IPS-15b (cell line): Measurements from ENCODE around the gene DNAJC2.
A peak's percentile ranks its signal among the peaks of the same experiment; 100 is the strongest.

Experiments used
- H3K27me3 ChIP-seq: one replicate; pipeline ENCODE4 v1.6.1; 2013; ENCODE audit warnings: low read length; ENCODE audit not compliant: control insufficient read depth, insufficient read depth
- H3K36me3 ChIP-seq: one replicate; pipeline ENCODE4 v1.6.1; 2013; ENCODE audit warnings: low read length; ENCODE audit not compliant: control insufficient read depth, insufficient read depth
- H3K4me1 ChIP-seq: one replicate; pipeline ENCODE4 v1.6.1; 2013; ENCODE audit warnings: mild to moderate bottlenecking, low read length; ENCODE audit not compliant: control insufficient read depth, insufficient read depth
- H3K4me3 ChIP-seq: one replicate; pipeline ENCODE4 v1.5.1; 2013; ENCODE audit warnings: low read depth, low read length
- H3K9ac ChIP-seq: one replicate; pipeline ENCODE4 v1.6.1; 2013; ENCODE audit warnings: low read depth, mild to moderate bottlenecking, low read length
- H3K9me3 ChIP-seq: one replicate; pipeline ENCODE4 v1.6.1; 2013; ENCODE audit warnings: mild to moderate bottlenecking, low read length; ENCODE audit not compliant: control insufficient read depth, insufficient read depth

Gene DNAJC2

DNA sequence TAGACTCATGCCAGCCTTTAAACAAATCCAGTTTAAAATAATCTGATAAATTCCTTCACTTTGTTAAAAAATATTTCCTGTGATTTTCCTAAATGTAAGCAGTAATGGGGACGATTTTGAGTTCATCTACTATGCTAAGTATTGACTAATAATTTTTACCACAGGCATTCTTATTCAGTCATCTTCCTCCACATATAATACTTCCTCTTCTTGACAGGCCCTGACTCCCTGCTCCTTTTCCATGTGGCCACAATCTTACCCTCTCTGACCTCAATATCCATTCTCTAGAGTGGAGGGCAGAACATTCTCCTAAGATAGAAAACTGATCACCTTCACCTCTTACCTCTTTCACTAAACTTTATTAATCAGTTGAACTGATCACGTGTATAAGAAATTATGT is 7.8 kb downstream of the DNAJC2 start:
- peaks cover 16% of the 10 kb centered on the region for H3K36me3 ChIP-seq
- H3K4me1 ChIP-seq, result no peaks in the 10 kb centered on the region
- no peak overlapping the region for H3K9ac ChIP-seq
- no peaks in the 10 kb centered on the region for H3K9me3 ChIP-seq
- no peaks in the 10 kb centered on the region for H3K27me3 ChIP-seq
- no peak overlapping the region for H3K4me3 ChIP-seq

DNA sequence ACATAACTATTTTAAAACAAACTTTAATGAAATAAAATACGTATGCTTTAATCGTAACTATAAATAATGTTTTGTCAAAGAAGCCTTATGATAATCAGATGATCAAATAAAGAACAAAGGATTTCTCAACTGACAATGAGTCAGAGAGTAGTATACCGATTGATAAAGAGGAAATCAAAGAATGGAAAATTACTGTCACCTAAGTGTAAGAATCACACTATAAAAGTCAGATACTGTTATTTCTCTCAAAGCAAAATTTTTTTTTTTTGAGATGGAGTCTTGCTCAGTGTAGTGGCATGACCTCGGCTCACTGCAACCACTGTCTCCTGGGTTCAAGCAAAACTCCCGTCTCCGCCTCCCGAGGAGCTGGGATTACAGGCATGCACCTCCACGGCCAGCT is 18.8 kb downstream of the DNAJC2 start:
- Histone ChIP-seq H3K36me3 (peaks cover 20% of the 10 kb centered on the region), H3K9ac (no peak overlapping the region), H3K4me1 (peaks cover 2% of the 10 kb centered on the region), H3K4me3 (no peak overlapping the region), H3K9me3 (no peaks in the 10 kb centered on the region), H3K27me3 (no peaks in the 10 kb centered on the region)

DNA sequence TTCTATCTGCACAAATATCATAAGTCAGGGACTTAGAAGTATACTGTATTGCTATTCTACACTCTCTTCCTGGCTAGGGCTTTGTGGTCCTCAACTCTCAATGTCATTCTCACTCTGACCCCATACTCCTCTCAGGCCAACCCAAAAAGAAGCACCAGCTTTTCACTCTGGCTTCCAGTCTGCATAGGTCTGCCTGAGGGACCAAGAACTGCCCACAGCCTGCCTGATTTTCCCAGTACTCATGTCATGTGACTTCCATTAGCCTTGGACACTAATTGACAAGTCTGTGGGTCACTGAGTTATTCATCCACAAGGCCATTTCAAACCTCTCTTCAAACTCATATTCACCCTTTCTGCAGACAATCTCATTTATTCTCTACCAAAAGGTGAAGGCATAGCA is 27.6 kb downstream of the DNAJC2 start:
- Histone ChIP-seq H3K4me3 (no peak overlapping the region), H3K27me3 (no peaks in the 10 kb centered on the region), H3K9ac (no peak overlapping the region), H3K4me1 (no peaks in the 10 kb centered on the region), H3K36me3 (peaks cover 44% of the 10 kb centered on the region), H3K9me3 (no peaks in the 10 kb centered on the region)

DNA sequence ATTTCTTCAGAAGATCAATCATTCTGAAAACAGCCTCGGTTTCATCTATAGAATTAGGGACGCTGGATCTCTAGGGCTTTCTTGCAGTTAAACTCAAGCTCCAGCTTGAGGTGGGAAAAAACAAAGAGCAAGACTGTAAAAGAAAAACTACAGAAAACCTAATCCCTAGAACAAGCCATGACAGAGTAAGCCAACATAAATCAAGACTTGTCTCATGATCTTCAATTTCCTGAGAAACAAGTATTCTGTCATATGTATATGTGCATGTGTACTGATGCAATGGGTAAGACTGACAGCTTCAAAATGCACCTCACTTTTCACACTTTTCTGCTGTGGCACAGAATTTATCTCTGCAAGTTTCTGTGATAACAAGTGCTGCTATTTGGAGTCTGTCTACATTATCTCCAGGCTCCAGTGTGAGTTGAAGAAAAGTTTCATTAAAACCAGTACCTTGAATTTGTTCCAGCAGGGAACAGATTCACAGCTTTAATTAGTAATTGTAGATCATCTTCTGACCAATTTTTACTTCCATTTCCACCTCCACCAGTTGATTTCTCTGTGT is 28.1 kb downstream of the DNAJC2 start:
- no peak overlapping the region for H3K9ac ChIP-seq
- H3K4me3 ChIP-seq, result no peak overlapping the region
- peaks cover 46% of the 10 kb centered on the region for H3K36me3 ChIP-seq
- no peaks in the 10 kb centered on the region for H3K9me3 ChIP-seq
- H3K4me1 ChIP-seq, result no peaks in the 10 kb centered on the region
- no peaks in the 10 kb centered on the region for H3K27me3 ChIP-seq

DNA sequence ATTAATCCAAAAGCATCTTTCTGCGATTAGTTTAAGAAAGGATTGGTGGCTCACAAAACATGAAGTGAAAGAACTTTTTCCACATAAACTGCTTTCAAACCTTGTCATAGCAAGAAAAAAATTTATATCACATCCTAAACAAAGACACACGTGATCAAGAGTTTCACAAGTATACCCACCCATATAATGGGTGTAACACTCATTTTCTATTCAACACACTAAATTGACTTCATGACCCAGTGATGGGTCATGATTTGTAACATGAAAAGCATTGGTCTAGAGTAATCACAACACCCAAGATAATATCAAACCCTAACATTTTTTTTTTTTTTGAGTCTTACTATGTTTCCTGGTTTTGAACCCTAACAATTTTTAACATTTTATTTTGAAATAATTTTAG is 29.7 kb downstream of the DNAJC2 start:
- H3K4me3 ChIP-seq, result no peak overlapping the region
- H3K9ac ChIP-seq, result no peak overlapping the region
- H3K27me3 ChIP-seq, result no peaks in the 10 kb centered on the region
- no peaks in the 10 kb centered on the region for H3K4me1 ChIP-seq
- H3K36me3 ChIP-seq, result peaks cover 44% of the 10 kb centered on the region
- H3K9me3 ChIP-seq, result no peaks in the 10 kb centered on the region

DNA sequence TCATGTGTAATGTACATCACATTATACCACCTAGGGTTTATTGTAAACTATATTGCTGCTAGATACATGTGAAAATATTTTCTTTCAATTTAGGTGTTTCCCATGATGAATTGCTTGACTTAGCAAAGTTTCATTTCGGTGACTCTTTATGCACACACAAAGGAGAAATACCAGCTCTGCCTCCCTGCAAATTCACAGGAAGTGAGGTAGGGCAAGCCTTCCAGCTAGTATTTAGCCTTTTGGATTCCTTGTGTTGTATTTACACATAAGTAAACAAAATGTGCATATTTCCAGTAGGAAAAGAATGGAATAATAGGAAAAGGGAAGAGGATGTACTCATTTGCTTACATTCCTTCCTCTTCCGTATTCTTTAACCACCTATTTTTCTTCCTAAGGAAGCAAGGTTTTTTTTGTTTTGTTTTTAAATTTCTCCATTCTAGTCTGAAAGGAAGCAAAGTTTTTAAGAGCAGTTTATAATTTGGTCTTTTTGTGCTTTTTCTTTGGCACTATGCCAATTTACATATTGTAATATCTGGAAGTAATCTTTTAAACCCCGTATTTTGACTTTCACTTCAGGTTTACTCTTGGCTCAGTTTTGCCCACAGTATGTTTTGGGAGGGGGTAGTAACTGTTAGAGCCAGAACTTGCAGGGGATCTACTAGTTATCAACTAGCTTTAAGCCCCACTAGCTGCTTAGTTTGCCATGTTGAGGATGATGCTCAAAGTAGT is 36.9 kb downstream of the DNAJC2 start:
- H3K9ac ChIP-seq, result no peak overlapping the region
- H3K4me1 ChIP-seq, result no peaks in the 10 kb centered on the region
- H3K9me3 ChIP-seq, result no peaks in the 10 kb centered on the region
- no peak overlapping the region for H3K4me3 ChIP-seq
- H3K36me3 ChIP-seq, result peaks cover 11% of the 10 kb centered on the region
- H3K27me3 ChIP-seq, result no peaks in the 10 kb centered on the region

DNA sequence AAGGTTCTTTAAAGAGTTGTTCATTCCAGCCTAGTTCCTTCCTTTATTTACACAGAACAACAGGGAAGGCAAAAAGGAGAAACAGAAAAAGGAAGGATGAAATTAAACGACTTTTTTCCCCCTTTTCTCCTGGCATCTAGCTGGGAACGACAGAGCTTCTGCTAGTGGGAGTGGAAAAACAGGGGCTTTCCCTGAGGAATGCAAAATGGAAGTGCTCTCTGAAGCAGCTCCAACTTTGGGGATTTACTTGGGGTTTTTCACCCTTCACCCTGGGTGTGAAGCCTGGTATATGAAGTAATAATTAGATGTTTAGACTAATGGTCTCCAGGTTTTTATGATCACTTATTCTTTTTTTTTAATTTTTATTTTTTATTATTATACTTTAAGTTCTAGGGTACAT is 43.1 kb downstream of the DNAJC2 start:
- Histone ChIP-seq H3K9me3 (no peaks in the 10 kb centered on the region), H3K4me3 (no peak overlapping the region), H3K36me3 (peaks cover 6% of the 10 kb centered on the region)

DNA sequence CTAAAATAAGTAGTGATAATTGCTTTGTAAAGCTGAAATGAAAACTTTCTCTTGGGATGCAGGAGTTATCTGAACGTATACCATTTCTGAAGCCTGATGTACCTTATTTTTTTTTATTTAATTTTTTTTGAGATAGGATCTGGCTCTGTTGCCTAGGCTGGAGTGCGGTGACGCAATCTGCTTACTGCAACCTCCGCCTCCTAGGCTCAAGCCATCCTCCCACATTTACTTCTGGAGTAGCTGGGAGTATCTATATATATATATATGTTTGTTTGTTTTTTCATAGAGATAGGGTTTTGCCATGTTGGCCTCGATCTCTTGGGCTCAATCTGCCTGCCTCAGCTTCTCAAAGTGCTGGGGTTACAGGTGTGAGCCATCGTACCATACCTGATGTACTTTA is 44.9 kb downstream of the DNAJC2 start:
- peaks cover 3% of the 10 kb centered on the region for H3K4me1 ChIP-seq
- H3K9ac ChIP-seq, result no peak overlapping the region
- peaks cover 6% of the 10 kb centered on the region for H3K36me3 ChIP-seq
- no peaks in the 10 kb centered on the region for H3K9me3 ChIP-seq
- no peak overlapping the region for H3K4me3 ChIP-seq
- no peaks in the 10 kb centered on the region for H3K27me3 ChIP-seq

More for the DNA sequence above, 43.1 kb downstream of the DNAJC2 start:
- Histone ChIP-seq H3K4me1 (peaks cover 3% of the 10 kb centered on the region), H3K9ac (no peak overlapping the region), H3K27me3 (no peaks in the 10 kb centered on the region)

DNA sequence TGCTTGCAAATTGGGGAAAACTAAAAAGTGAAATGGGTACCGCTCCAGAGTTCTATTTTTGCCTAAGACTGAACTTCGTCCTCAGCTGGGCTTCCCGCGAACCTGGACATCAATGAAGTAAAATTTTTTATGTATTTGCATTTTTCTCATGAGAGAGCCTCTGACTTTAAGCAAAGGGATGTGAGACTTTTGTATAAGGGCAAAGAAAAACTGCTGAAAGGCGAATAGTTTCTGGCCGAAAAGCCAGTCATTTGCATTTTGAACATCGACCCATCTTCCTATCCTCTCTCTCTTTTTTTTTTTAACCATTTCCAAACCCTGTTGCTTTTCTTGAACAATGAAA is 46.8 kb downstream of the DNAJC2 start:
- H3K36me3 ChIP-seq, result peaks cover 6% of the 10 kb centered on the region
- peak overlapping the region; percentile 84 for H3K9ac ChIP-seq
- peaks cover 3% of the 10 kb centered on the region for H3K4me1 ChIP-seq
- H3K27me3 ChIP-seq, result no peaks in the 10 kb centered on the region
- H3K4me3 ChIP-seq, result peak overlapping the region; percentile 81
- no peaks in the 10 kb centered on the region for H3K9me3 ChIP-seq

DNA sequence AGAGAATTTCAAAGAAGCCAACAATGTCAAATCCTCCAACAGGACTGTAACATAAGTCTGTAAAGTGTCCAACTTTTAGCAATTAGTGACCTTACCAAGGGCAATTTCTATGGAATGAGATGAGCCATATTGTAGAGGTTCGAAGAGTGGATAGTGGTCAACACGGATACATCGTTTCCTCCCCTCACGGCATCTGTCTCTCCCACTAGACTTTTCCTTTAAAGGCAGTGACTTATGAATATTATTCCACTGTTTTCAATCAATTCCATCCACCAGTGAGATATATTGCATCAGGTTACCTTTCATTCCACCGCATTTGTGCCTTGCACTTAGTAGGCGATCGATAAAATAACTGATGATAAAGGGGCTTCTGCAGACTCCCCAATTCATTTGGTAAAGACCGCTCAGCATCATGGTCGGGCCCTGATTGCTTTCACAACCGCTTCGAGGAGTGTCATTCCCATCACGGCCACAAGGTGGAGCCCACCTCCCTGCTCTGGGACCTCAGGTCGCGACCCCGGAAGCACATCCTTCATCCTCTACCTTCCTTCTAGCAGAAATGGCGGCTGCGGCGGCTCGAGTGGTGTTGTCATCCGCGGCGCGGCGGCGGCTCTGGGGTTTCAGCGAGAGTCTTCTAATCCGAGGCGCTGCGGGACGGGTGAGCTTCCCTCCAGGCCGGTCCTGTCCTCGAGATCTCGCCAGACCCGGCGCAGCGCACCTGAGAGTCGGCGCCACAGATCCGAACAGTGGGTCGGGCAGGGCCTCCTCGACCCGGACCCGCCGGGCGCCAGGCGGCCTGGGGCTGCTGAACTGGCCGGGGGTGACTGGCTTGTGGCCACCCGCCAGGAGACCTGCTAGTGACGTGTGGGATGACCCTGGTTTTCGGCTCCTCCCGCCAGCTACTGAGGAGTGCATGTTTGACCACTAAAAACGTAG is 47.4 kb downstream of the DNAJC2 start, which contains the start of gene PMPCB:
PMPCB (plus strand) TSS at position 535 of the 936 bp plus-strand sequence; CDS start at position 560, 25 bp downstream.
- peak within 1 kb of the TSS; percentile 81 for H3K4me3 ChIP-seq
- peaks cover 6% of the 10 kb centered on the region for H3K36me3 ChIP-seq
- H3K27me3 ChIP-seq, result no peaks in the 10 kb centered on the region
- H3K9me3 ChIP-seq, result no peaks in the 10 kb centered on the region
- peak within 1 kb of the TSS; percentile 84 for H3K9ac ChIP-seq
- peaks cover 3% of the 10 kb centered on the region for H3K4me1 ChIP-seq

DNA sequence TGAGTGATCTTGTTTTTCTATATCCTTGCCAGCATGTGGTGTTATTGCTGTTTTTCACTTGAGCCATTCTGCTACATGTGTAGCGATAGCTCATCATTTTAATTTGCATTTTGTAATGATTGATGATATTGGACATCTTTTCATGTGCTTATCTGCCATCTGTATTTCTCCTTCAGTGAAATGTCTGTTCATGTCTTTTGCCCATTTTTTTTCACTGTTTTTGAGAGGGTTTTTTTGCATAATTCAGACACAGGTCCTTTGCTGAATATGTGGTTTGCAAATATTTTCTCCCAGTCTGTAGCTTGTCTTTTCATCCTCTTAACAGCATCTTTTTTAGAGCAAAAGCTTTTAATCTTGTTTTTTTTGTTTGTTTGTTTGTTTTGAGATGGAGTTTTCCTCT is 51.0 kb downstream of the DNAJC2 start:
- Histone ChIP-seq H3K27me3 (no peaks in the 10 kb centered on the region), H3K36me3 (no peaks in the 10 kb centered on the region), H3K4me1 (peaks cover 3% of the 10 kb centered on the region), H3K4me3 (no peak overlapping the region), H3K9me3 (no peaks in the 10 kb centered on the region), H3K9ac (no peak overlapping the region)
